K562 (cell line): ENCODE measurements around the gene NCOA1. TPM values are rescaled to one million over a fixed set of nuclear protein-coding genes. Genes with fewer than 3 reads are reported as not detected.

ENCODE experiments used
- ATAC-seq: fragments of 200-7000 bp; cut with Tn5 transposase; 3 replicates; pipeline ENCODE4 v1.9.1; 2020; ENCODE audit warnings: moderate library complexity
- BruUV-seq: library from RNA; stranded (reverse); fragments of 400-500 nt; replicated peaks from 2 replicates; lab custom pipeline; 2021; lab: Mats Ljungman, UMichigan
- CTCF ChIA-PET: fragments of 300-600 bp; formaldehyde crosslinking; extraction: SDS; loops from one replicate; lab custom pipeline; 2021; ENCODE audit warnings: low intra/inter-chr PET ratio; lab: Yijun Ruan, JAX
- POLR2A ChIA-PET: fragments of 300-600, 350-650 bp; sonication (Branson Sonifier 250); formaldehyde crosslinking; extraction: SDS; loops from one replicate; lab custom pipeline; 2021; ENCODE audit warnings: antibody characterized with exemption, inconsistent platforms; lab: Yijun Ruan, JAX
- DNase-seq, 4 experiments: peaks; one replicate each; pipeline versions ENCODE4 v3.0.0 to v3.0.0-alpha.2; 2011 to 2018; ENCODE audit warnings: low spot score in 3 of 4, mixed read lengths in 3 of 4; ENCODE audit errors: extremely low read depth in 1 of 4
- FAIRE-seq: peaks from 2 replicates; lab custom pipeline; 2011; peaks lifted over from hg19 to GRCh38; lab: Jason Lieb, UNC
- H2AFZ ChIP-seq: 2 replicates; pipeline ENCODE4 v1.6.0; 2011; ENCODE audit warnings: low read depth, low read length, control low read depth, inconsistent platforms
- H3K27ac ChIP-seq: fragments of 200-600 bp; 3 replicates; pipeline ENCODE4 v1.8.0; 2011; ENCODE audit warnings: low read depth, mild to moderate bottlenecking, control low read depth, inconsistent platforms, low read length, moderate library complexity, mixed read lengths; ENCODE audit errors: extremely low read depth
- H3K27me3 ChIP-seq, 2 experiments: fragments of 300-600 bp in 1 of 2; 2 replicates in 1 of 2; 3 replicates in 1 of 2; pipeline versions ENCODE4 v1.6.0 to v1.8.0; 2011; ENCODE audit warnings: inconsistent platforms in 2 of 2, low read length in 2 of 2, mild to moderate bottlenecking in 1 of 2, mixed read lengths in 1 of 2, moderate library complexity in 1 of 2; ENCODE audit not compliant: control insufficient read depth in 2 of 2, insufficient read depth in 2 of 2
- H3K36me3 ChIP-seq: fragments of 300-600 bp; 3 replicates; pipeline ENCODE4 v1.8.0; 2011; ENCODE audit warnings: mild to moderate bottlenecking, low read length, inconsistent platforms; ENCODE audit not compliant: control insufficient read depth, insufficient read depth
- H3K4me1 ChIP-seq, 2 experiments: fragments of 200-600 bp in 1 of 2; replicated peaks in 1 of 2; 2 replicates in 1 of 2; 3 replicates in 1 of 2; pipeline versions ENCODE4 v1.5.1 to v1.8.0; 2011; ENCODE audit warnings: inconsistent platforms in 2 of 2, low read length in 2 of 2, mild to moderate bottlenecking in 1 of 2, mixed read lengths in 1 of 2, moderate library complexity in 1 of 2; ENCODE audit not compliant: control insufficient read depth in 2 of 2, insufficient read depth in 2 of 2
- H3K4me2 ChIP-seq: 2 replicates; pipeline ENCODE4 v1.6.1; 2011; ENCODE audit warnings: low read length, control low read depth, inconsistent platforms, mixed read lengths; ENCODE audit not compliant: insufficient read depth
- H3K4me3 ChIP-seq: fragments of 200-600 bp; sonication (generic), shearing (Covaris generic); 2 replicates; pipeline ENCODE4 v1.5.1; 2016; ENCODE audit warnings: control low read depth, inconsistent platforms
- H3K79me2 ChIP-seq: fragments of 200-600 bp; 3 replicates; pipeline ENCODE4 v1.8.0; 2011; ENCODE audit warnings: low read length, inconsistent platforms; ENCODE audit not compliant: control insufficient read depth, insufficient read depth
- H3K9ac ChIP-seq, 2 experiments: 2 replicates each; pipeline versions ENCODE4 v1.6.0 to v1.6.1; 2011; ENCODE audit warnings: low read depth in 2 of 2, low read length in 2 of 2, control low read depth in 1 of 2, inconsistent platforms in 1 of 2, mild to moderate bottlenecking in 1 of 2, mixed read lengths in 1 of 2; ENCODE audit not compliant: insufficient read depth in 1 of 2
- H3K9me1 ChIP-seq: one replicate; pipeline ENCODE4 v1.6.0; 2011; ENCODE audit warnings: inconsistent platforms, mild to moderate bottlenecking, low read length, moderate library complexity; ENCODE audit not compliant: control insufficient read depth, insufficient read depth
- H3K9me3 ChIP-seq: replicated peaks from 2 replicates; pipeline ENCODE4 v1.5.1; 2011; ENCODE audit warnings: low read depth, low read length, inconsistent platforms; ENCODE audit not compliant: control insufficient read depth, insufficient read depth
- H4K20me1 ChIP-seq: replicated peaks from 2 replicates; pipeline ENCODE4 v1.6.1; 2011; ENCODE audit warnings: low read length, inconsistent platforms, mixed read lengths; ENCODE audit not compliant: control insufficient read depth, insufficient read depth
- ARID1B ChIP-seq: fragments of 450-650 bp; IDR thresholded peaks from 2 replicates; pipeline ENCODE4 v1.6.1; 2016; ENCODE audit warnings: antibody characterized with exemption, mild to moderate bottlenecking, inconsistent platforms
- CBFA2T3 ChIP-seq: fragments of 450-650 bp; IDR thresholded peaks from 2 replicates; pipeline ENCODE4 v1.6.1; 2017
- DPF2 ChIP-seq: fragments of 450-650 bp; IDR thresholded peaks from 2 replicates; pipeline ENCODE4 v1.6.1; 2016
- EHMT2 ChIP-seq: fragments of 450-650 bp; IDR thresholded peaks from 2 replicates; pipeline ENCODE4 v1.6.1; 2018; ENCODE audit warnings: antibody characterized with exemption
- FOXP1 ChIP-seq: sonication (generic); formaldehyde crosslinking; IDR thresholded peaks from 2 replicates; pipeline ENCODE4 v1.8.0; 2022; ENCODE audit warnings: mild to moderate bottlenecking, missing genetic modification reagents
- GABPB2 ChIP-seq: fragments of 250-450 bp; sonication (Bioruptor Pico); conservative IDR thresholded peaks from 2 replicates; pipeline ENCODE4 v1.5.1; 2021; ENCODE audit warnings: mild to moderate bottlenecking
- MCM5 ChIP-seq: fragments of 450-650 bp; IDR thresholded peaks from 2 replicates; pipeline ENCODE4 v1.6.1; 2016; ENCODE audit warnings: low read depth
- WGBS: fragments of 100-300 bp; shearing (Covaris generic); methylation state at CpG from one replicate; pipeline ENCODE4 v1.1.6; 2016; ENCODE audit warnings: low coverage, mixed read lengths; ENCODE audit not compliant: insufficient coverage; ENCODE audit errors: missing lambda C conversion rate; 5-methylcytosine and 5-hydroxymethylcytosine counted together
- in situ Hi-C: fragments of 300-500 bp; cut with MboI; formaldehyde crosslinking; loops from 4 replicates; pipeline ENCODE4 v1.15.0; 2018; ENCODE audit warnings: inconsistent platforms, mixed read lengths
- intact Hi-C: fragments of 100-400 bp; cut with micrococcal nuclease; formaldehyde crosslinking; loops from 2 replicates; pipeline ENCODE4 v1.14.2; 2022
- polyA plus RNA-seq, 8 experiments: library from polyadenylated mRNA; depleted of rRNA in 4 of 8; stranded (reverse) in 5 of 8; unstranded in 3 of 8; fragments of >200 nt; fragmentation: Nextera tagmentation in 2 of 8; fragmentation: Illumina TruSeq in 1 of 8; extraction: Ambion mirVana in 2 of 8; extraction: Trizol in 1 of 8; gene quantifications; 2 replicates each; pipeline versions ENCODE4 v1.2.1 to v1.2.3, GENCODE V29; 2011 to 2014; ENCODE audit warnings: inconsistent platforms in 1 of 8, missing spikeins in 1 of 8
- total RNA-seq, 7 experiments: library from RNA; depleted of rRNA in 6 of 7; stranded (reverse); fragments of >200 nt in 6 of 7; fragmentation: Illumina TruSeq in 2 of 7; extraction: Trizol in 2 of 7; gene quantifications; 2 replicates each; pipeline versions ENCODE4 v1.2.1 to v1.2.3, GENCODE V29; 2011 to 2021; ENCODE audit warnings: low replicate concordance in 1 of 7
- TF ChIP-seq, protein P1 (sequence below): sonication (generic); IDR thresholded peaks from 2 replicates; pipeline ENCODE4 v1.6.1; 2016

NCOA1 gene
- total and polyA plus RNA-seq, 9 of the 15 experiments (the other 6 are each of a cell fraction or from before 2014, with no cell fraction given): 4.9 to 25.7 (median 17.0) TPM

DNA sequence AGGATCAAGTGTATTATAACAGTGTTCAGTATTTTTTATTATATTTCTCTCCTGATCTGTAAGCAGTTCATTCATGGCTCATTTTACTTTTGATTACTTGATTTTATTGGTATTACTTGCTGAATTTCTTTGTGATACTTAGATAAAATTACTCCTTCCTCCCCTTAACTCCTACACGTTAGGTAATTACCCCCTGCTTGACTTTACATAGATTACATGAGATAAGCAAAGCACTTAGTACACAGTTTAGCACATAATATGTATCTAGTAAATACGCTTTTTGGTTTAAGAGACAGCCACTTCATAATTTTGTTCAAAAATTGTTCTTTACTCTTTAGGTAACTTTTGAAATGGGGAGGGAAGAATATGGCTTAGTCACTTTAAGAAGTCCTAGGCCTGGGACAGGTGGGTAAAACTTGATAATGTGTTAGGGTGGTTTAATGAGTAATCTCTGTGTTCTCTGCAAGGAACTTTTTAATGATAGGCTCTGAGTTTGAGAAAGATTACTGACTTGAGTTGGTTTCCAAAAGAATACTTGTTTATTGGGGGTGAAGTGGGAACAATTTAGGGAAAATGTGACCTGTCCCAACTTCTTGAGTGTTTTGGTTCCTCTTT lies 80.9 kb downstream of the NCOA1 start:
- Histone ChIP-seq H3K9me1 (no peaks in the 10 kb centered on the region), H3K79me2 (no peaks in the 10 kb centered on the region; the same call in 2 of the 3 replicates), H3K9me3 (no peaks in the 10 kb centered on the region), H3K27me3 (no peaks in the 10 kb centered on the region), H4K20me1 (peaks cover 7% of the 10 kb centered on the region; the same call in 1 of the 2 replicates), H3K27ac (no peak overlapping the region), H3K36me3 (peaks cover under 1% of the 10 kb centered on the region; the same call in 2 of the 3 replicates), H3K4me3 (no peak overlapping the region), H3K4me2 (no peak overlapping the region), H2AFZ (no peak overlapping the region), H3K9ac (no peak overlapping the region), H3K4me1 (peaks cover 0 to 7% of the 10 kb centered on the region in 2 experiments; a peak in 1 of 5 replicates)
- peak in 1 of 4 experiments; percentile 15 for DNase-seq
- ATAC-seq: peak; percentile 49
- in situ Hi-C loops: no loop called here
- intact Hi-C loops: no loop called here
- TF ChIP-seq DPF2: 0 out of 2 replicates have a peak, but pooled peaks have one; percentile 21
- no peak for TF ChIP-seq MCM5
- TF ChIP-seq FOXP1 (CRISPR knock-in tag): no peak
- TF ChIP-seq GABPB2: no peak
- peak; percentile 61 for TF ChIP-seq CBFA2T3
- TF ChIP-seq EHMT2: 0 out of 2 replicates have a peak, but pooled peaks have one; percentile 31
- TF ChIP-seq, protein P1, sequence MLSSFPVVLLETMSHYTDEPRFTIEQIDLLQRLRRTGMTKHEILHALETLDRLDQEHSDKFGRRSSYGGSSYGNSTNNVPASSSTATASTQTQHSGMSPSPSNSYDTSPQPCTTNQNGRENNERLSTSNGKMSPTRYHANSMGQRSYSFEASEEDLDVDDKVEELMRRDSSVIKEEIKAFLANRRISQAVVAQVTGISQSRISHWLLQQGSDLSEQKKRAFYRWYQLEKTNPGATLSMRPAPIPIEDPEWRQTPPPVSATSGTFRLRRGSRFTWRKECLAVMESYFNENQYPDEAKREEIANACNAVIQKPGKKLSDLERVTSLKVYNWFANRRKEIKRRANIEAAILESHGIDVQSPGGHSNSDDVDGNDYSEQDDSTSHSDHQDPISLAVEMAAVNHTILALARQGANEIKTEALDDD: peak; percentile 77
- TF ChIP-seq ARID1B: peak; percentile 25; the same call in 1 of the 2 replicates
- BruUV-seq: no TSS peak
- WGBS: 49% methylated on average over 2 of the region's 2 CpGs
- ChIA-PET POLR2A (no interaction called here), CTCF (no interaction called here)
- FAIRE-seq: no peak
